Smooth muscle cell (in vitro differentiated cells): ENCODE measurements around the gene MTSS2. TPM values are rescaled to one million over a fixed set of nuclear protein-coding genes. Genes with fewer than 3 reads are reported as not detected.
A peak's percentile ranks its signal among the peaks of the same experiment; 100 is the strongest.

Experiments
- DNase-seq: peaks from one replicate; lab custom pipeline; 2025; ENCODE audit not compliant: unreplicated experiment; lab: John Stamatoyannopoulos, UW
- H2AFZ ChIP-seq: fragments of 200-600 bp; sonication (generic); 2 replicates; pipeline ENCODE4 v1.6.0; 2016; ENCODE audit warnings: antibody characterized with exemption, low read depth, mild to moderate bottlenecking
- H3F3A ChIP-seq: fragments of 200-600 bp; sonication (generic); 2 replicates; pipeline ENCODE4 v1.6.0; 2017; ENCODE audit warnings: antibody characterized with exemption, low read depth
- H3K27ac ChIP-seq: fragments of 200-600 bp; sonication (generic); 2 replicates; pipeline ENCODE4 v1.5.1; 2016; ENCODE audit warnings: low read depth, mild to moderate bottlenecking
- H3K27me3 ChIP-seq: fragments of 200-600 bp; sonication (generic); 2 replicates; pipeline ENCODE4 v1.6.1; 2016; ENCODE audit warnings: low read depth, mild to moderate bottlenecking
- H3K36me3 ChIP-seq: fragments of 200-600 bp; sonication (generic); 2 replicates; pipeline ENCODE4 v1.5.1; 2016; ENCODE audit warnings: low read depth
- H3K4me1 ChIP-seq: fragments of 200-600 bp; sonication (generic); 2 replicates; pipeline ENCODE4 v1.5.1; 2016; ENCODE audit warnings: low read depth
- H3K4me2 ChIP-seq: fragments of 200-600 bp; sonication (generic); 2 replicates; pipeline ENCODE4 v1.6.0; 2016; ENCODE audit warnings: mild to moderate bottlenecking
- H3K4me3 ChIP-seq: fragments of 200-600 bp; sonication (generic); 2 replicates; pipeline ENCODE4 v1.5.1; 2016; ENCODE audit warnings: mild to moderate bottlenecking
- H3K79me2 ChIP-seq: fragments of 200-600 bp; sonication (generic); 2 replicates; pipeline ENCODE4 v1.6.0; 2016; ENCODE audit warnings: low read depth, mild to moderate bottlenecking
- H3K9ac ChIP-seq: fragments of 200-600 bp; sonication (generic); 2 replicates; pipeline ENCODE4 v1.6.0; 2016; ENCODE audit warnings: low read depth
- H3K9me3 ChIP-seq: fragments of 200-600 bp; sonication (generic); replicated peaks from 2 replicates; pipeline ENCODE4 v1.5.1; 2016; ENCODE audit warnings: low read depth
- H4K20me1 ChIP-seq: fragments of 200-600 bp; sonication (generic); 2 replicates; pipeline ENCODE4 v1.6.0; 2016; ENCODE audit warnings: low read depth
- CTCF ChIP-seq: fragments of 200-600 bp; sonication (generic); IDR thresholded peaks from 2 replicates; pipeline ENCODE4 v1.5.1; 2017; ENCODE audit warnings: borderline replicate concordance, mild to moderate bottlenecking, antibody characterized with exemption; ENCODE audit not compliant: insufficient read depth, poor library complexity, severe bottlenecking
- WGBS: methylation state at CpG from one replicate; pipeline ENCODE4 v1.1.7; 2016; ENCODE audit warnings: low lambda C conversion rate; 5-methylcytosine and 5-hydroxymethylcytosine counted together
- polyA plus RNA-seq: library from polyadenylated mRNA; unstranded; fragments of >200 nt; fragmentation: Nextera tagmentation; extraction: Ambion mirVana; gene quantifications from 2 replicates; pipeline ENCODE4 v1.2.1, GENCODE V29; 2016
- total RNA-seq: library from RNA; depleted of rRNA; stranded (reverse); fragments of >200 nt; gene quantifications from 2 replicates; pipeline ENCODE4 v1.2.3, GENCODE V29; 2014

MTSS2 gene
- total and polyA plus RNA-seq, 2 experiments from 2014 or later = 4.2 to 19.5 TPM

- H3K4me1 ChIP-seq = peaks cover 11% of the 10 kb centered on the region
- no peaks in the 10 kb centered on the region for H3F3A ChIP-seq
- peak overlapping the region; percentile 68 for H3K9ac ChIP-seq
- H3K4me3 ChIP-seq = peak overlapping the region; percentile 79
- H3K27ac ChIP-seq = no peak overlapping the region
- H3K4me2 ChIP-seq = peak overlapping the region; percentile 98
- no peaks in the 10 kb centered on the region for H3K36me3 ChIP-seq
- TF ChIP-seq CTCF = no peak
- no peak for DNase-seq
- H3K79me2 ChIP-seq = peaks cover 42% of the 10 kb centered on the region
- H3K9me3 ChIP-seq = no peaks in the 10 kb centered on the region
- peaks cover 46% of the 10 kb centered on the region for H4K20me1 ChIP-seq
- H2AFZ ChIP-seq = no peak overlapping the region
- 3% methylated on average over 69 of the region's 90 CpGs for WGBS
- H3K27me3 ChIP-seq = no peaks in the 10 kb centered on the region
These were observed 554 bp downstream of the MTSS2 start for GRCh38 chr16:70685061-70685937.

- Histone ChIP-seq H3F3A (no peaks in the 10 kb centered on the region), H3K27ac (no peak overlapping the region), H3K36me3 (no peaks in the 10 kb centered on the region), H3K4me2 (peak overlapping the region; percentile 98), H3K9ac (peak overlapping the region; percentile 68), H3K27me3 (no peaks in the 10 kb centered on the region), H3K4me3 (peak overlapping the region; percentile 79), H3K4me1 (peaks cover 11% of the 10 kb centered on the region), H3K9me3 (no peaks in the 10 kb centered on the region), H2AFZ (no peak overlapping the region), H4K20me1 (peaks cover 52% of the 10 kb centered on the region), H3K79me2 (peaks cover 42% of the 10 kb centered on the region)
- whole genome bisulfite sequencing = 81% methylated on average over 14 of the region's 14 CpGs
- TF ChIP-seq CTCF = no peak
- no peak for DNase-seq
These were observed 1.4 kb downstream of the MTSS2 start for GRCh38 chr16:70684146-70685060.

- Histone ChIP-seq H3K9ac (no peak overlapping the region), H3K4me1 (peaks cover 11% of the 10 kb centered on the region), H2AFZ (no peak overlapping the region), H3K36me3 (no peaks in the 10 kb centered on the region), H3K27ac (no peak overlapping the region), H3F3A (no peaks in the 10 kb centered on the region), H4K20me1 (peaks cover 61% of the 10 kb centered on the region), H3K9me3 (no peaks in the 10 kb centered on the region), H3K4me3 (no peak overlapping the region), H3K27me3 (no peaks in the 10 kb centered on the region), H3K79me2 (peaks cover 42% of the 10 kb centered on the region), H3K4me2 (peak overlapping the region; percentile 98)
- WGBS = 94% methylated on average over 13 of the region's 13 CpGs
- TF ChIP-seq CTCF = no peak
- DNase-seq = no peak
These were observed 2.5 kb downstream of the MTSS2 start for GRCh38 chr16:70683146-70683944.
